ENCODE results near the gene ZNF652. TPM values are rescaled to one million over a fixed set of nuclear protein-coding genes. Genes with fewer than 3 reads are reported as not detected.

The ZNF652 gene
- total RNA-seq, 2 donors from 2014 or later: 42.6 to 60.0 TPM

- no peak for TF ChIP-seq CTCF (conservative IDR thresholded peaks at IDR 0.05)
Measured at GRCh38 chr17:49298371-49298976, 63.6 kb downstream of the ZNF652 start.

GRCh38 chr17:49297141-49297540 is 64.9 kb downstream of the ZNF652 start:
- peaks cover 30% of the 10 kb centered on the region for H3K36me3 Mint-ChIP-seq (ENCODE audit: low read depth)
- peaks cover 27% of the 10 kb centered on the region for H3K36me3 ChIP-seq (ENCODE audit: control insufficient read depth, insufficient read depth, low read length)
- WGBS, 2 experiments (ENCODE audit: insufficient coverage in 1 of 2, insufficient read length in 1 of 2): 88 to 94% methylated on average over 3 of the region's 3 CpGs
- H3K27me3 Mint-ChIP-seq (ENCODE audit: insufficient read depth): no peaks in the 10 kb centered on the region
- no peak overlapping the region for H3K9ac ChIP-seq (ENCODE audit: extremely low read depth, low read length, poor library complexity, severe bottlenecking)
- TF ChIP-seq CTCF (conservative IDR thresholded peaks at IDR 0.05): no peak
- H3K9me3 ChIP-seq (ENCODE audit: control insufficient read depth, low read length): no peaks in the 10 kb centered on the region
- H3K4me3 ChIP-seq (ENCODE audit: low read length): no peak overlapping the region
- H3K4me1 ChIP-seq (ENCODE audit: control insufficient read depth, insufficient read depth, low read length): no peaks in the 10 kb centered on the region
- H3K9me3 Mint-ChIP-seq: no peaks in the 10 kb centered on the region
- no peak for DNase-seq
- H3K27ac ChIP-seq (ENCODE audit: low read depth, low read length): no peak overlapping the region
- H3K4me3 Mint-ChIP-seq: no peak overlapping the region
- H3K27me3 ChIP-seq (ENCODE audit: control insufficient read depth, insufficient read depth, low read length, poor library complexity, severe bottlenecking): no peaks in the 10 kb centered on the region
- no peak overlapping the region for H3K27ac Mint-ChIP-seq
- H3K4me1 Mint-ChIP-seq: peaks cover 1% of the 10 kb centered on the region

More at GRCh38 chr17:49298371-49298976, 63.6 kb downstream of the ZNF652 start:
- Histone ChIP-seq H3K4me1 (ENCODE audit: control insufficient read depth, insufficient read depth, low read length) (no peaks in the 10 kb centered on the region), H3K36me3 (ENCODE audit: control insufficient read depth, insufficient read depth, low read length) (peaks cover 21% of the 10 kb centered on the region), H3K9me3 (ENCODE audit: control insufficient read depth, low read length) (no peaks in the 10 kb centered on the region), H3K4me3 (ENCODE audit: low read length) (no peak overlapping the region), H3K27ac (ENCODE audit: low read depth, low read length) (no peak overlapping the region), H3K9ac (ENCODE audit: extremely low read depth, low read length, poor library complexity, severe bottlenecking) (no peak overlapping the region), H3K27me3 (ENCODE audit: control insufficient read depth, insufficient read depth, low read length, poor library complexity, severe bottlenecking) (no peaks in the 10 kb centered on the region)
- H3K27ac Mint-ChIP-seq: no peak overlapping the region
- H3K9me3 Mint-ChIP-seq: no peaks in the 10 kb centered on the region
- 93 to 94% methylated on average over 9 to 13 of the region's 13 CpGs for WGBS, 2 experiments (ENCODE audit: insufficient coverage in 1 of 2, insufficient read length in 1 of 2)
- no peak for DNase-seq
- no peaks in the 10 kb centered on the region for H3K27me3 Mint-ChIP-seq (ENCODE audit: insufficient read depth)
- H3K4me3 Mint-ChIP-seq: no peak overlapping the region
- H3K4me1 Mint-ChIP-seq: peaks cover 1% of the 10 kb centered on the region
- peaks cover 31% of the 10 kb centered on the region for H3K36me3 Mint-ChIP-seq (ENCODE audit: low read depth)

DNA sequence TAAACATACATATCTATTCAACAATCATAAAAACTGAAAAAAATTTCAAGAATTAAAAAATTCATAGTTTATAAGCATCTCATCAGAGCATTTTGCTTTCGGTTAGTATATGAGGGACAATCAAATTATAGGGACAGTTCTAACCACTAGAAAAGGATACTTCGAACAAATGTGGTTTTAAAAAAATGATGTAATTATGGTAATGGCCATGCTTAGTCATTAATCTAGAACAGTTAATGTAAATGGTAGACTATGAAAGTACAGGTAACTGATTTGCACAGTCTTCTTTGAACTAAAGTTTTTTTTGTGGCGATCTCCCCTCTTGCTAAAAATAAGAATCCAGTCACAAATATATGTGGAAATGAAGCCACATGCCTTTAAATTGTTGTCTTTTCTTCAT is 67.9 kb downstream of the ZNF652 start:
- H3K27me3 ChIP-seq (ENCODE audit: control insufficient read depth, insufficient read depth, low read length, poor library complexity, severe bottlenecking): no peaks in the 10 kb centered on the region
- no peak overlapping the region for H3K4me3 ChIP-seq (ENCODE audit: low read length)
- no peak overlapping the region for H3K9ac ChIP-seq (ENCODE audit: extremely low read depth, low read length, poor library complexity, severe bottlenecking)
- WGBS, 2 experiments (ENCODE audit: insufficient coverage in 1 of 2, insufficient read length in 1 of 2): 94 to 96% methylated on average over 3 of the region's 3 CpGs
- no peak for DNase-seq
- peaks cover 12% of the 10 kb centered on the region for H3K4me1 Mint-ChIP-seq
- H3K36me3 ChIP-seq (ENCODE audit: control insufficient read depth, insufficient read depth, low read length): peaks cover 38% of the 10 kb centered on the region
- no peak overlapping the region for H3K27ac Mint-ChIP-seq
- no peaks in the 10 kb centered on the region for H3K27me3 Mint-ChIP-seq (ENCODE audit: insufficient read depth)
- H3K9me3 Mint-ChIP-seq: no peaks in the 10 kb centered on the region
- H3K9me3 ChIP-seq (ENCODE audit: control insufficient read depth, low read length): no peaks in the 10 kb centered on the region
- peaks cover 7% of the 10 kb centered on the region for H3K4me1 ChIP-seq (ENCODE audit: control insufficient read depth, insufficient read depth, low read length)
- H3K36me3 Mint-ChIP-seq (ENCODE audit: low read depth): peaks cover 14% of the 10 kb centered on the region
- no peak for TF ChIP-seq CTCF (conservative IDR thresholded peaks at IDR 0.05)
- H3K27ac ChIP-seq (ENCODE audit: low read depth, low read length): no peak overlapping the region
- no peak overlapping the region for H3K4me3 Mint-ChIP-seq
